HuH-7.5 (cell line): ENCODE measurements around the gene PANX1.
"Not testable (repeated sequence)": the region's sequence is repeated elsewhere in the genome, so short reads cannot be mapped to it uniquely, and the experiment has no call there.

Experiments used
- DNase-seq: peaks from one replicate; pipeline ENCODE4 v3.0.0; 2011; ENCODE audit warnings: low spot score

PANX1 gene

GRCh38 chr11:94128746-94129511, at the start of gene PANX1:
Gene PANX1 (plus strand): TSS chr11:94128841. CDS start chr11:94129313, 472 bp downstream.
- peak; percentile 45 for DNase-seq

- no peak for DNase-seq
Observed at GRCh38 chr11:94084164-94084563, 44.5 kb upstream of the PANX1 start.

- no peak for DNase-seq
Observed at GRCh38 chr11:94088906-94089305, 39.7 kb upstream of the PANX1 start.

GRCh38 chr11:94089341-94089740, 39.3 kb upstream of the PANX1 start:
- DNase-seq: no peak

GRCh38 chr11:94090401-94090800, 38.2 kb upstream of the PANX1 start:
- DNase-seq: no peak

- DNase-seq: no peak
Observed at GRCh38 chr11:94091091-94091490, 37.5 kb upstream of the PANX1 start.

- DNase-seq: no peak
Observed at GRCh38 chr11:94100253-94100652, 28.4 kb upstream of the PANX1 start.

GRCh38 chr11:94103471-94103870, 25.2 kb upstream of the PANX1 start:
- DNase-seq: no peak

- no peak for DNase-seq
Observed at GRCh38 chr11:94104734-94105133, 23.9 kb upstream of the PANX1 start.

- DNase-seq: no peak
Observed at GRCh38 chr11:94106716-94107115, 21.9 kb upstream of the PANX1 start.

GRCh38 chr11:94107363-94107762, 21.3 kb upstream of the PANX1 start:
- DNase-seq: no peak

GRCh38 chr11:94111241-94111640, 17.4 kb upstream of the PANX1 start:
- no peak for DNase-seq

- DNase-seq: no peak
Observed at GRCh38 chr11:94111660-94112059, 17.0 kb upstream of the PANX1 start.

GRCh38 chr11:94112206-94112953, 16.3 kb upstream of the PANX1 start:
- no peak for DNase-seq

- DNase-seq: no peak
Observed at GRCh38 chr11:94117197-94117574, 11.5 kb upstream of the PANX1 start.

GRCh38 chr11:94117871-94118270, 10.8 kb upstream of the PANX1 start:
- no peak for DNase-seq

GRCh38 chr11:94119676-94120075, 9.0 kb upstream of the PANX1 start:
- DNase-seq: not testable (repeated sequence)

GRCh38 chr11:94120516-94120915, 8.1 kb upstream of the PANX1 start:
- not testable (repeated sequence) for DNase-seq

GRCh38 chr11:94120946-94121345, 7.7 kb upstream of the PANX1 start:
- no peak for DNase-seq

- DNase-seq: no peak
Observed at GRCh38 chr11:94125407-94126115, 3.1 kb upstream of the PANX1 start.

GRCh38 chr11:94127638-94128037, 1.0 kb upstream of the PANX1 start:
- DNase-seq: no peak

GRCh38 chr11:94128291-94128745, 323 bp upstream of the PANX1 start:
- DNase-seq: peak; percentile 20
